GM21723 (cell line): Measurements from ENCODE around the gene RUNX3.

Source experiments
- ATAC-seq: cut with Tn5 transposase; IDR thresholded peaks from one replicate; pipeline ENCODE4 v1.9.1; 2021; ENCODE audit warnings: mild to moderate bottlenecking, moderate library complexity; ENCODE audit not compliant: unreplicated experiment

The RUNX3 gene

DNA sequence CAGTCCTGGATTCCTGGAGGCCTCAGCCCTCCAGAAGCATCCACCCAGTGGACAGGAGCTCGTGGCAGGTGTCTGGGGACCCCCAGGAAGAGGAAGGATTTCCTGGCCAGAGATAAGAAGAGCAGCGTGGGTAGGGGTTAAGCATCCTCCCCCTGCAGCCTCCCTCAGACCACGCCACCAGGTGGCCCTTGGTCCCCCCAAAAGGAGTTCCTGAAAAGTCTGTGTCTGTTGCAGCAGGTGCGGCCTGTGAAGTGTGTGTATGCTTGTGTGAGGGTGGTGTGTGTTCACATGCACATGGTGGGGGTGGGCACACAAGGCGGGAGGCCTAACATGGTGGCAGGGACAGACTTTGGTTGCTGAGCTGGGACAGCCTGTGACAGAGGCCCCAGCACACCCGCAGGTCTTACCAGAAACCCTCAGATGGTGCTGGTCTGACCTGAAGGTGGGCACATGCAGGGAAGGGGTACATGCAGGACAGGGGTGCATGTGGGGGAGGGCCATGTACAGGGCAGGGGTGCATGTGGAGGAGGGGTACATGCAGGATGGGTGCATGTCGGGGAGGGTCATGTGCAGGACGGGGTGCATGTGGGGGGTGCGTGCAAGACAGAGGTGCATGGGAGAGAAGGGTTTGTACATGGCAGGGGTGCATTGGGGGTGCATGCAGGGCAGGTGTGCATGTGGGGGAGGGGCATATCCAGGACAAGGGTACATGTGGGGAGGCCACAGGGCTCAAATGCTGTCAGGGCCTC is 18.2 kb upstream of the RUNX3 start:
- ATAC-seq = no peak

GRCh38 chr1:24946861-24947658 is 17.0 kb upstream of the RUNX3 start:
- ATAC-seq = peak; percentile 81

DNA sequence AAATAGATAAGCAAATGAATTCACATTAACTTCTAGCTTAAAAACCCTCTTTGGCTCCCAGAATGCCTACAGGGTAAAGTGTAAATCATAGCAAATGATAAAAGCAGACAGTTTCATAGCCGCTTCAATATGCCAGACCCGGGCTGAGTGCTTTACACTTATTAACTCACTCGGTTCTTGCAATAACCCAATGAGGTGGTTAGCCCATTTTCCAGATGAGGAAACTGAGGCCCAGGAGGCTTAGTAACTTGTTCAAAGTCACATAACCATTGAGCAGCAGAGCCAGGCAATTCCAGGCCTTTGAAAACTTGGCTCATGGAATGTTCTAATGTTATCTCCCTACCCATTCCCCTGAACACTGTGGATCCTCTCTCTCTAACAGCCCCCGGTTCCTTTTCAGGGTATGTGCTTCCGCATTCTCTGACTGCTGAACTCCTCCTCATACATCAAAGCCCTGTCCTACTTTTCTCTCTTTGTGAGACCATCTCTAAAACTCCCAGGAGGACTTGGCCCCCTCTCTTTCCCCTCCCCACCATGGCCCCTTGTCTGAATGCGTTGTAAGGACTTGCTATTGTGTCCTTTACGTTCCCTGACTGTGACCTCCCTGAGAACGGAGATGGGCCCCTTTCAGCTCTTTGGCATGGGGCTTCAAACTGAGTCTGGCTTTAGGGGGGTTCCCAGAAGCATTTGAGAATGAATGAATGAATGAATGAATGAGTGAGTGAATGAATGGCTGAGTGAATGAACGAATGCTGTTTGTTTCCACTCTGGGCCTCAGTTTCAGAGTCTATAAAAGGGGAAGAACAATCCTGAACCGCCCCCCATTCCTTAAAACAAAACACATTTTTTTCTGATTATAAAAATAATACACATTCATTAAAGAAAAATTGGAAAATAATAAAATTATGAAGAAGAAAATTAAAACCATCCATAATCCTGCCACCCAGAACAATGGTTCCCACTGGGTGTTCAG is 15.6 kb upstream of the RUNX3 start:
- no peak for ATAC-seq

- ATAC-seq = no peak
Measured at GRCh38 chr1:24944318-24944717, 14.2 kb upstream of the RUNX3 start.

DNA sequence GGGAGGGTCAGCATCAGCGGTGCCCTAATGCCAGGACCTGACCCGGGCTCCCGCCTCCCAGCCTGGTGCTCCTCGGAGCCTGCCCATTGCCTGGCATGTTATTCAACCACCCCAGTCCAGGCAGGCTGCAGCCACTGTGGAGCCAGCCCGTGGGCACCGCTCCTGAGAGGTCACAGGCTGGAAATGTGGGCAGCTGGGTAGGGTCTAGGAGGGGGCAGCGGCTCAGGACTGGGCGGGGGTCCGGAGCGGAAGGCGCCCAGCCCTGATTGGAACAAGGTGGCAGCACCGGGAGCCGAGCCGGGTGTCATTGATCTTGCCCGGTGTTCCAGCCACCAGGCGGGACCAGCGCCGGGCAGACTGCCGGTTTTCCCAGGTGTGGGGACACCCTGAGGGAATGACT is 12.7 kb upstream of the RUNX3 start:
- no peak for ATAC-seq

DNA sequence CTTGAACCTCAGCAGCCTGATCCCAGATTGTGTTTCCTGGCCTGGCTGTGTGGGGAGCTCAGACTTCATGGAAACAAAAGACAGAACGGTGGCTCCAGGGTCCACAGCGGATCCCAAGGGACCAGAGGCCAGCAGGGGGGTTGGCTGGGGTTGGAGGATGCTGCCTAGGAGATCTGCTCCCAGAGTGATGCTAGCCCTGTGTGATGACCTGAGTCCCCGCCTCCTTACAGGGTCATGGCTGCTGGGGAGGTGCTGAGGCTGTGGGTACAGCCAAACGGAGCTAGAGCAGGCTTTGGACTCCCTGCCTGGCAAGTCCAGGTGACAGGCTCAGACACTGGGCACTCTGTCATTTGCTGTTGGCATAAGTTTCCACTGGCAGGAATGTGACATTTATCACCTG is 11.5 kb upstream of the RUNX3 start:
- no peak for ATAC-seq

DNA sequence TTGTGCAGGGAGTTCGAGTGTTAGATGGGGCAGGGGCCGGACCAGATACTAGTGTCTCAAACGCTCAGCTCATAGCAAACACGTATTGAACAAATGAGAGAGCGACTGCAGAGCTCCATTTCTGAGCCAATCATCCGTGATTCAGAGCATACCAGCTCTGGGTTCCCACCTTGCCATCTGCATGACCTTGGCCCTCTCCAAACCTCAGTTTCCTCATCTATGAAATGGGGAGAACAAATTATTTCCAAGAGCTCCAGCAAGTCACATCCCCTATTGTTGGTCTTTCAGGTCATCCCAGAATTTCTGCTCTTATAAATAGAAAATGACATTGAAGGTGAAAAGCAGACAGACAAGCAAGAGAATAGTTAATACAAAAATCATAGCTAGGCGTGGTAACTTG is 10.2 kb upstream of the RUNX3 start:
- ATAC-seq = no peak

DNA sequence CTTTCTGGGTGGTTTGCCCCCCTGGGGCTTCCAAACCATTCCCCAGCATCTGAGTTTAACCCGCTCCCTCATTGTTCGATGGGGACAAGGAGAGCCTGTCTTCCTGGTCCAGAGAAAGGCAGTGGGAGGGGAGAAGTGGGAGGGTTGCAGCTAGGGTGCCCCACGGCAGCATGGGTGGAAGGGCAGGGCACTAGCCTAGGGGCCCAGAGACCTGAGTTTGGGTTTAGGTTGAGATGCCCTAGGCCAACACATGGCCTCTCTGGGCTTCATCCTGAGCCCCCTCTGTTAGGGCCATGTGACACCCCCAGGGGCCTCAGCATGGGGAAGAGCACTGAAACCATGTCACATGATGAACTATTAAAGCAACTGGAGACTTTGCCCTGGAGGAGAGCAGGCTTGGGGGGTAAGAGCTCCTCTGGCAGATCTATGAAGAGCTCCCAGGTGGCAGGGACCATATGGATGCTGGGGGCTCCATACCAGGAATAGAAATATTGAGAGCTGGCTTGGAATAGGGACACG is 9.7 kb upstream of the RUNX3 start:
- no peak for ATAC-seq

GRCh38 chr1:24939040-24939674 is 9.1 kb upstream of the RUNX3 start:
- no peak for ATAC-seq

- ATAC-seq = no peak
Measured at GRCh38 chr1:24938276-24938675, 8.2 kb upstream of the RUNX3 start.

DNA sequence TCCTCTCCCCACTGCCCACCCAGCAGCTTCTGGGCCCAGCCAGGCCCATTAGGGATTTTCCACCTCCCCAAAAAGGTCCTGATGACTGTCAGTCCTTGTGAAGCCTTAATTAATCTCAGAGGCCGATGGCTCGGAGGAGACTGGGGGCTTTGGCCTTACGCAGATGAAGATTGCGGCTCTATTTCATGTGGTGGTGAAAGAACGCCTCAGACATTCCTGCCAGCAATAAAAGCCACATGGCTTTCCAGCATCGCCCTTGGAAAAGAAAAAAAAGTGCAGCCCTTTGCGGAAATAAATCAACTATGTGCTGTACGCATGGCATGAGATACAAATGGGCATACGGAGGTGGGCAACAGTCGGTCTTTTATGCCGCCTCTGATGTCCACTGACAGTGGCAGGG is 6.6 kb upstream of the RUNX3 start:
- ATAC-seq = no peak

- ATAC-seq = no peak
Measured at GRCh38 chr1:24935615-24936484, 5.8 kb upstream of the RUNX3 start.

DNA sequence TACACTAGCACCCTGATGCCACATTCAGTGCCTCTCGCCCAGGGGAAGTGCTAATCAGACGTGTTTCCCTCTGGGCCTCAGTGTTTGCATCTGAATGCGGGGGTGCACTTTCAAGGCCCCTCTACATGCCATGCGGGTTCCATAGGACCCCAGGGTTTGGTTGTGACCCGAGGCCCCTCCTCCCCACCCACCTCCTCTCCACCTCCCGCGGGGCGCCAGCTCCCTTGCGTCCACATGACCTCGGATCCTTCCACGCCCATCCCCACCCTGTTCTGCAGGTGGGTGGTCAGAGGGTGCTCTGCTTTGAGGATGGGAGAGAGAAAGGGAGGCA is 5.1 kb upstream of the RUNX3 start:
- ATAC-seq = no peak

DNA sequence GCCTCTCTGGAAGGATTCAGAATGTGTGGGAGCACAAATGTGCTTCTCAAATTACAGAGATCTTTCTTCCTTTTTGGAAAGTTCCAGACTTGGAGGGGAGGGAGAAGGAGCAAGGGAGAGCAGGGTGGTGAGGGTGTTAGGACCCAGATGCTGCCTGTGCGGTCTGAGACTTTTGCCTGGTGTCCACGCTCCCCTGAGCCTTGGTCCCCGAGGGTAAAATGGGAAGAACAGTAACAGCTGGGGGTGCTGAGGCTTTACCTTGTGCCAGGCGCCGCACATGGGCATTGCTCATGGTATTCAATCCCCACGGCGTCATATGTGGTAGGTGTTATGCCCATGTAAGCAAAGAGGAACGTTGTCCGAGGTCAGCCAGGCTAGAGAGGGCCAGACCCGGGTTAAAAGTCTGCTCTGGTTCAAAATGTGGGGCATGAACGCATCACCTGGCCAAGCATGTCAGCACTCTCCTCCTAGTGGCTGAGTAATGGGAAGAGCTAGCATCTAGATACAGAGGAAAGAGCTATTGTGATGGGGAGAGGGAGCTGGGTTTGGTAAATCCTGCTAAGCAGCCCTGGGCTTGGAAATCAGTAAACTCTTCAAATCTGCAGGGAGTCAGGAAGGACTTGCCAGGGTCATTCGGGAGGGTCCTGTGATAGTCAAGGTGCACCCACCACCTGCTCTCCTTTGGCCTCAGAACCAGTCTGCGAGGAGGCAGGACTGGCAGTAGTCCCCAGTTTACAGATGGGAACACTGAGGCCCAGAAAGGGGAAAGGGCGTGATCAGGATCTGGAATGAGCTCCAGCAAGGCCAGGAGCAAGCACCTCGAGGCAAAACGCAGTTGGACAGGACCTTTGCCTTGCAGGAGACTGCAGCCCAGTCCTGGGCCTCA is 4.5 kb upstream of the RUNX3 start:
- no peak for ATAC-seq

- ATAC-seq = no peak
Measured at GRCh38 chr1:24933468-24933867, 3.4 kb upstream of the RUNX3 start.

GRCh38 chr1:24932725-24933294 is 2.7 kb upstream of the RUNX3 start:
- ATAC-seq = no peak

- no peak for ATAC-seq
Measured at GRCh38 chr1:24932284-24932683, 2.2 kb upstream of the RUNX3 start.

DNA sequence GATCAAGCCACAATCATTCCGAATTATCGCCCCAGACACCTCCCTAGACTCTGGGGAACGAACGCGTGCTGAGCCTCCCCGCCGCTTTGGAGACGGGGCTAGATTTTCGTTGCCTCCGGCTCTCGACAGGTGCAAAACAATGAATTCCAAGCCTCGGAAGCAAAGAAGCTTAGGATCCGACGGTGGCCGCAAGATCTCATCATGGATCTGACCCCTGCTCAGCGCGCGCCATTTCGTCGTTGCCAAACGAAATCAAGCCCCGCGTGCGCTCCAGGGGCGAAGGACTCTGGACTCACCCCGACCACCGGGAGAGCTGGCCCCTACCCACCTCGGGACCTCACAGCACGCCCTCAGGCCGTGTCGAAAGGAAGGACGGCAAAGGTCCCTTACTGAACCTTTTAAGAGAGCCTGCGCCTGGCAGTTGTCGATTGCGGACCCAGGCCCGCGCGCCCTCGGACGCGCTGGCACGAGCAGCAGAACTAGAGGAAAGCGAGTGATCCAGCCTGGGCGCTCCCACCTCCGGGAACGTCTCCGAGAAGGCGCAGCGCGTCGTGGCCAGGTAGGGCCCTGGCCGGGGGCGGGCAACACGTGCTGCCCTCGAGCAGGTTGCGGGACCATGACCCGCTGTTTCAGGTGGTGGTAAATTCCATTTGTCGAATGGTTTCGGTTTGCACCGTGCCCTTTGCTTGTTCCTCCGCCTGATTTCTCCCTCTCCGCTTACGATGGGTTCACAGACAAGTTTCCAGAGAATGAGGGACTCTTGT is 1.6 kb upstream of the RUNX3 start:
- ATAC-seq = no peak
